Spinal cord (tissue), 10 donors: Measurements from ENCODE around the gene TMEM255B. TPM values are rescaled to one million over a fixed set of nuclear protein-coding genes. Genes with fewer than 3 reads are reported as not detected.

Experiments
- DNase-seq, 6 donors: peaks; one replicate each; pipeline versions ENCODE4 v3.0.0 to v3.0.0-alpha.2; 2013 to 2015; ENCODE audit warnings: low spot score in 6 of 6, low read depth in 4 of 6
- H3K27ac ChIP-seq: one replicate; pipeline ENCODE4 v1.5.1; 2013; ENCODE audit warnings: low read depth, low read length, control low read depth
- H3K27me3 ChIP-seq: one replicate; pipeline ENCODE4 v1.6.1; 2013; ENCODE audit warnings: low read length; ENCODE audit not compliant: control insufficient read depth, insufficient read depth
- H3K36me3 ChIP-seq: one replicate; pipeline ENCODE4 v1.6.1; 2013; ENCODE audit warnings: low read length; ENCODE audit not compliant: control insufficient read depth, insufficient read depth
- H3K4me1 ChIP-seq: one replicate; pipeline ENCODE4 v1.6.1; 2013; ENCODE audit warnings: low read length; ENCODE audit not compliant: control insufficient read depth, insufficient read depth
- H3K4me3 ChIP-seq: one replicate; pipeline ENCODE4 v1.5.1; 2013; ENCODE audit warnings: low read depth, low read length, control low read depth
- H3K9me3 ChIP-seq: one replicate; pipeline ENCODE4 v1.6.1; 2013; ENCODE audit warnings: low read length; ENCODE audit not compliant: control insufficient read depth, insufficient read depth
- WGBS: methylation state at CpG from one replicate; pipeline ENCODE4 v1.1.5; 2013; ENCODE audit warnings: missing lambda C conversion rate; ENCODE audit not compliant: insufficient coverage; 5-methylcytosine and 5-hydroxymethylcytosine counted together
- polyA plus RNA-seq, 2 donors: library from polyadenylated mRNA; unstranded; fragments of 120-200 nt; gene quantifications; one replicate each; pipeline ENCODE4 v1.2.1, GENCODE V29; 2013; ENCODE audit not compliant: insufficient read length in 2 of 2
- total RNA-seq, 2 donors: library from RNA; depleted of rRNA in 1 of 2; stranded (reverse); fragments of 120-200 nt in 1 of 2; fragments of >200 nt in 1 of 2; gene quantifications; one replicate each; pipeline versions ENCODE4 v1.2.3 to v1.2.4, GENCODE V29; 2013 to 2014
- donor health status: healthy.

TMEM255B gene
- total and polyA plus RNA-seq, 4 donors, result 1.4 to 5.6 (median 3.4) TPM

DNA sequence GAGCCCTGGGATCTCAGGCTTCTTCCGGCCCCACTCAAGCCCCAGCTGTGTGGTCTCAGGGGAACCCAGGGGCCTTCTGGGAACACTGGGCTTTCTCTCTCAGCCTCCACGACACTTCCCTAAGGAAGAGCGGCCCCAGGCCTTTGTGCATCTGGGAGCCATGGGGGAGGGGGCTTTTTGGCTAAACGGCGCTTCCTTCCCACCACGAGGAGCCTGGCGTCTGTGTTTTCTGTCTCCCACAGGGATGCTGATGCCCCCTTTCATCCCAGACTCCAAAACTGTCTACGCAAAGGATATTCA lies 24.2 kb upstream of the TMEM255B start:
- H3K9me3 ChIP-seq, result no peaks in the 10 kb centered on the region
- 75% methylated on average over 7 of the region's 8 CpGs for WGBS
- peaks cover 9% of the 10 kb centered on the region for H3K27me3 ChIP-seq
- peaks cover 8% of the 10 kb centered on the region for H3K36me3 ChIP-seq
- H3K4me3 ChIP-seq, result no peak overlapping the region
- H3K27ac ChIP-seq, result no peak overlapping the region
- DNase-seq, result no peak
- H3K4me1 ChIP-seq, result peaks cover 2% of the 10 kb centered on the region

DNA sequence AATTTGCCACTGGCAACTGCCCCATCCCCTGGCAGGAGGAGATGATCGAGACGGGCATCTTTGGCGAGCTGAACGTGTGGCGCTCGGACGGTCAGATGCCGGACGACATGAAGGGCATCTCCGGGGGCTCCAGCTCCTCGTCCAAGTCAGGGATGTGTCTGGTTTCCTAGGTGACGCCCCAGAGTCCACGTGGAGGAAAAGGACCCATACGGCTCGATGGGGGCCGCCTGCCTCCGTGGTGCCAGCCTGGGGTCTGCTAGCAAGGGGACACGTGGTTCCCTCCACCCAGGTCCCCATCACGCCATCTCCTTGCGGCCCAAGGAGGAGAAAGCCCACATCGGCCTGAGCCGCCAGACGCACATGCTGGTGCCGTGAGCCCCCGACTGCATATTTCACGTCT lies 23.8 kb upstream of the TMEM255B start:
- Histone ChIP-seq H3K27me3 (peaks cover 6% of the 10 kb centered on the region), H3K36me3 (peaks cover 8% of the 10 kb centered on the region), H3K9me3 (no peaks in the 10 kb centered on the region), H3K4me1 (peaks cover 6% of the 10 kb centered on the region), H3K4me3 (no peak overlapping the region), H3K27ac (no peak overlapping the region)
- DNase-seq, result no peak
- WGBS, result 83% methylated on average over 26 of the region's 26 CpGs

DNA sequence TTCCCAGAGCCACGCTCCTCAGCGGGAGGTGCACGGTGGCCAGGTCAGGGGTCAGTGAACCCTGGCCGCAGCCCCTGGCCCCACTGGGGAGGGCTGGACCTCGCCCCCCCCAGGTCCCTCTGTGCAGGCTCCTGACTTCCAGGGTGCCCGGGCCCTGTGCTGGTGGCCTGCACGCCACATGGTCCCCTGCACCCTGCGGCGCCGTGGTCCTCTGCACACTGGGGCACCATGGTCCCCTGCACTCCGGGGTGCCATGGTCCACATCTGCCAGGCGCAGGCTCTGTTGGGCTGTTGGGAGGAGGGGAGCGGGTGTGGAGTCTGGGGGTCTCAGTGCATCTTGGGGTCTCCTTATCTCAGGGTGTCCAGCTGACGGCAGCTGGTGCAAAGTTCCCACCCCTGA lies 23.3 kb upstream of the TMEM255B start:
- no peak for DNase-seq
- 94% methylated on average over 11 of the region's 14 CpGs for WGBS
- H3K27ac ChIP-seq, result no peak overlapping the region

GRCh38 chr13:113736258-113736731 lies 22.7 kb upstream of the TMEM255B start:
- Histone ChIP-seq H3K4me3 (no peak overlapping the region), H3K27me3 (no peaks in the 10 kb centered on the region), H3K4me1 (peaks cover 7% of the 10 kb centered on the region), H3K27ac (no peak overlapping the region), H3K9me3 (no peaks in the 10 kb centered on the region), H3K36me3 (peaks cover 8% of the 10 kb centered on the region)
- WGBS, result 86% methylated on average over 8 of the region's 10 CpGs
- no peak for DNase-seq

More for the DNA sequence above, 23.3 kb upstream of the TMEM255B start:
- Histone ChIP-seq H3K4me3 (no peak overlapping the region), H3K27me3 (peaks cover 1% of the 10 kb centered on the region), H3K36me3 (peaks cover 8% of the 10 kb centered on the region), H3K9me3 (no peaks in the 10 kb centered on the region), H3K4me1 (peaks cover 7% of the 10 kb centered on the region)

- Histone ChIP-seq H3K9me3 (no peaks in the 10 kb centered on the region), H3K27me3 (no peaks in the 10 kb centered on the region), H3K4me3 (no peak overlapping the region), H3K4me1 (peaks cover 19% of the 10 kb centered on the region), H3K27ac (no peak overlapping the region), H3K36me3 (peaks cover 8% of the 10 kb centered on the region)
- WGBS, result 94% methylated on average over 4 of the region's 5 CpGs
- DNase-seq, result no peak
Observed at GRCh38 chr13:113737803-113738202, 21.2 kb upstream of the TMEM255B start.

GRCh38 chr13:113739527-113740285 lies 19.3 kb upstream of the TMEM255B start:
- 85% methylated on average over 22 of the region's 22 CpGs for WGBS
- Histone ChIP-seq H3K9me3 (no peaks in the 10 kb centered on the region), H3K27ac (no peak overlapping the region), H3K4me3 (no peak overlapping the region), H3K27me3 (no peaks in the 10 kb centered on the region), H3K36me3 (peaks cover 6% of the 10 kb centered on the region), H3K4me1 (peaks cover 19% of the 10 kb centered on the region)
- DNase-seq, result no peak

DNA sequence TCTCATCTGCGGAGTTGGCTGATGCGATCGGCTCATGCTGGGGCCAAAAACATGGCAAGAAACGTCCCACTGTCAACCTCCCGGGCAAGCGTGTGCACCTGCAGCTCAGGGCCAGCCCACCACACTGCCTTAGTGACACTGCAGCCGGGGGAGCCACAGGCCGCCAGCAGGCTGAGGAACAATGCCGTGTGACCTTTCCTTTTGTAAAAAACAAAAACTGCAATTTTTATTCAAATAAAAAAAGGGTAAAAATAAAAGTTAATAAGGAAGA lies 18.8 kb upstream of the TMEM255B start:
- no peak overlapping the region for H3K27ac ChIP-seq
- peaks cover 17% of the 10 kb centered on the region for H3K4me1 ChIP-seq

GRCh38 chr13:113740661-113741060 lies 18.4 kb upstream of the TMEM255B start:
- DNase-seq, result no peak
- Histone ChIP-seq H3K36me3 (peaks cover 2% of the 10 kb centered on the region), H3K9me3 (no peaks in the 10 kb centered on the region), H3K4me1 (peaks cover 17% of the 10 kb centered on the region), H3K4me3 (no peak overlapping the region), H3K27ac (no peak overlapping the region), H3K27me3 (no peaks in the 10 kb centered on the region)
- 88% methylated on average over 16 of the region's 16 CpGs for WGBS

More for the DNA sequence above, 18.8 kb upstream of the TMEM255B start:
- H3K9me3 ChIP-seq, result no peaks in the 10 kb centered on the region
- H3K27me3 ChIP-seq, result no peaks in the 10 kb centered on the region
- DNase-seq, result no peak
- no peak overlapping the region for H3K4me3 ChIP-seq
- H3K36me3 ChIP-seq, result peaks cover 5% of the 10 kb centered on the region
- 66% methylated on average over 6 of the region's 9 CpGs for WGBS

DNA sequence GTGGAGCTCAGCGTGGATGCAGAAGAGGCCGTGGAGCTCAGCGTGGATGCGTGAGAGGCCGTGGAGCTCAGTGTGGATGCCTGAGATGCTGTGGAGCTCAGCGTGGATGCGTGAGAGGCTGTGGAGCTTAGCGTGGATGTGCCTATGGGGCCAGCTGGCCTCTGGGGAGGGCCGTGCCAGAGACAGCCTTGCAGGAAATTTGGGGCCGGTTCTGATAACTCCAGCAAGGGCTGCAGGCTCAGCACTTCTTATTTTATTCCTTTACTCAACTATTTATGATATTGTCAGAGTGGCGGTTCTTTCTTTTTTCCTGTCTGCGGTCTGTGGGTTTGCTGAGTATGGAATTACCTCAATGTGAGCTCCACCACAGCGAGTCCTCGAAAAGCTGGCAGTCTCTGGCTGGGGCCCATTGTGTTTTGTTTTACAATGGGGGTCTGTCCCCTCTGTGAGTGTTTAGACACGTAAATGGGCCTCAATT lies 17.8 kb upstream of the TMEM255B start:
- no peak overlapping the region for H3K4me3 ChIP-seq
- 73% methylated on average over 10 of the region's 15 CpGs for WGBS

DNA sequence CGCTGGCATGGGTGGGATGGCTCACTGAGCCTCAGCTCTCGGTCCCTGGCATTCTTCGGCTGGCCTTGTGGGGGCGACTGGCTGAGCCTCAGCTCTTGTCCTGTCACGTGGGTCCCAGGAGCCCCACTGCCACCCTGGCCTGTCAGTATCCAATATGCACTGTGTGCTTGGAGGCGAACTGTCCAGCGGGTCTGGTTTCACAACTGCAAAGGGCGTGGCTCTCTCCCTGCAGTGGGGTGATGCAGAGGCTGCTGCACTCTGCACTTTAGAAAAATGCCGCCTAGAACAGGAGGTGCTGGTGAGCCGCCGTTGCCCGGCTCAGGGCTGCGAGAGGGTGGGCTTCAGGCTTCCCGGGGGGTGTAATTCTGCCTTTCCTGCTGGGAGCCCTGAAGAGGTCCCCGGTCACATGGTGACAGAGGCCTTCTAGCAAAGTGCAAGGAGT lies 17.0 kb upstream of the TMEM255B start:
- Histone ChIP-seq H3K27ac (no peak overlapping the region), H3K36me3 (no peaks in the 10 kb centered on the region), H3K9me3 (no peaks in the 10 kb centered on the region), H3K4me1 (peaks cover 17% of the 10 kb centered on the region), H3K27me3 (no peaks in the 10 kb centered on the region), H3K4me3 (no peak overlapping the region)
- DNase-seq, result peak in 2 of 6 donors; percentile 27 to 54
- WGBS, result 37% methylated on average over 14 of the region's 15 CpGs

More for the DNA sequence above, 17.8 kb upstream of the TMEM255B start:
- no peaks in the 10 kb centered on the region for H3K9me3 ChIP-seq
- no peaks in the 10 kb centered on the region for H3K36me3 ChIP-seq
- peaks cover 17% of the 10 kb centered on the region for H3K4me1 ChIP-seq
- H3K27me3 ChIP-seq, result no peaks in the 10 kb centered on the region
- DNase-seq, result peak in 1 of 6 donors; percentile 49
- no peak overlapping the region for H3K27ac ChIP-seq
